22Rv1 (cell line): Measurements from ENCODE around the gene TERT.

Experiments
- ZFX ChIP-seq: fragments of 450-650 bp; IDR thresholded peaks from 2 replicates; pipeline ENCODE4 v1.6.1; 2017; ENCODE audit warnings: antibody characterized with exemption, borderline replicate concordance
- TF ChIP-seq, protein P1 (sequence below): fragments of 450-650 bp; IDR thresholded peaks from 2 replicates; pipeline ENCODE4 v1.5.1; 2017; ENCODE audit warnings: mild to moderate bottlenecking

DNA sequence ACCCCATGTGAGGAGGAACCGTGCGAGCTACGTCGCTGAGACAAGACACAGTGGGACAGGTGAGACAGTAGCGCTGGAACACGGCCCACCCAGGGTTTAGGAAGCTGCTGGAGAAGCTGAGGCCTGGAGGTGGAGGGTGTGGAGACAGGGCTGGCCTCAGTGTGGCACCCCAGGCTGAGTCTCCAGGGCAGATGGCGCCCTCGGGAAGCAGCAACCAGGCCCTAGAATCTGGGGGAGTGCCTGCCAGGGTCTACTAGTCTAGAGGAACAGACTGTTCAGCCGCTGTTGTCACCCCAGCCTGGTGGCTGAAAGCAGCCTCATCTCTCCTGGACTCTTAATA is 4.6 kb upstream of the TERT start:
- TF ChIP-seq, protein P1, sequence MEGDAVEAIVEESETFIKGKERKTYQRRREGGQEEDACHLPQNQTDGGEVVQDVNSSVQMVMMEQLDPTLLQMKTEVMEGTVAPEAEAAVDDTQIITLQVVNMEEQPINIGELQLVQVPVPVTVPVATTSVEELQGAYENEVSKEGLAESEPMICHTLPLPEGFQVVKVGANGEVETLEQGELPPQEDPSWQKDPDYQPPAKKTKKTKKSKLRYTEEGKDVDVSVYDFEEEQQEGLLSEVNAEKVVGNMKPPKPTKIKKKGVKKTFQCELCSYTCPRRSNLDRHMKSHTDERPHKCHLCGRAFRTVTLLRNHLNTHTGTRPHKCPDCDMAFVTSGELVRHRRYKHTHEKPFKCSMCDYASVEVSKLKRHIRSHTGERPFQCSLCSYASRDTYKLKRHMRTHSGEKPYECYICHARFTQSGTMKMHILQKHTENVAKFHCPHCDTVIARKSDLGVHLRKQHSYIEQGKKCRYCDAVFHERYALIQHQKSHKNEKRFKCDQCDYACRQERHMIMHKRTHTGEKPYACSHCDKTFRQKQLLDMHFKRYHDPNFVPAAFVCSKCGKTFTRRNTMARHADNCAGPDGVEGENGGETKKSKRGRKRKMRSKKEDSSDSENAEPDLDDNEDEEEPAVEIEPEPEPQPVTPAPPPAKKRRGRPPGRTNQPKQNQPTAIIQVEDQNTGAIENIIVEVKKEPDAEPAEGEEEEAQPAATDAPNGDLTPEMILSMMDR = no peak
- no peak for TF ChIP-seq ZFX
